GM19240 (cell line): Measurements from ENCODE around the gene CCT6B.
A peak's percentile ranks its signal among the peaks of the same experiment; 100 is the strongest.
"Not testable (repeated sequence)": the region's sequence is repeated elsewhere in the genome, so short reads cannot be mapped to it uniquely, and the experiment has no call there.

Experiments
- DNase-seq: peaks from one replicate; pipeline ENCODE4 v3.0.0; 2011; ENCODE audit warnings: low spot score; ENCODE audit not compliant: insufficient read length

Gene CCT6B

GRCh38 chr17:34961093-34961911 is at the start of gene CCT6B, which contains the start of gene ZNF830:
CCT6B (minus strand) TSS chr17:34961460; CDS start chr17:34961393, 67 bp downstream.
ZNF830 (plus strand) TSS chr17:34961540; CDS start chr17:34961567, 27 bp downstream.
- peak; percentile 88 for DNase-seq

DNA sequence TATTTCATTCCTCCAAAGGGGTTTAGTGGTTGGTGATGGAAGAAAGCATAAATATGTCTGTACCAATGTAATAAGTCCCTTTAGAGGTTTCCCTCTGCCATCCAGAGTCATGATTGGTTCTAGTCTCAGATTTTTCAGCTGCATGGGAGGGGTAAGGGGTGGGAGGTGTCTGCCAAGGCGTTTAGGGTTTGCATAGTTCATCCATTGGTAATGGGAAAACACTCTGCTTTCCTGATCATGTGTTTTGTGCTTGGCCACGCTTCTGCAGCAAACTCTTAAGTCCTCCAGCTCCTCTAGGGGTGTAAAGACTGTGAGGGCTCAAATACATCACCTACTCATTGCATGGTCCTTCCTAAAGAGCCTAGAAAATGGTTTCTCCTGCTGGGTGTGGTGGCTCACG is 48.8 kb upstream of the CCT6B start:
- DNase-seq = no peak

DNA sequence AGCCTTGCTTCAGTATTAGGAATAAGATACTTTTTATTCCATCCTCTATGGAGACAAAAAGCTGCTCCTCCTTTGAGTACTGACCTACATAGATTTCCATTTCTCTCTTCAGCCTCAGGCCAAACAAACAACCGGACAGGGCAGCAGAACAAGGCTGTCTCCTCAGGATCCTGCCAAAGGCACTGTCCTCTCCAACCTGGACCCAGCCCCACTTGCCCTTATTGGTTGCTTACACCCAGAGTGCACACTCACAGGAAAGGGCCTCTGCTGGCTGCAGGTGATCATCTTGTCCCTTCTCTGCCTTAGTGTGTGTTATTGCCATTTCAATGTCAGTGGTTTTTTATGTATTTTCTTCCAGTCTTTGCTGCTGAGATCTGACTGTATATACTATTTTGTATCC is 45.7 kb upstream of the CCT6B start:
- no peak for DNase-seq

GRCh38 chr17:35006345-35006744 is 45.1 kb upstream of the CCT6B start:
- no peak for DNase-seq

DNA sequence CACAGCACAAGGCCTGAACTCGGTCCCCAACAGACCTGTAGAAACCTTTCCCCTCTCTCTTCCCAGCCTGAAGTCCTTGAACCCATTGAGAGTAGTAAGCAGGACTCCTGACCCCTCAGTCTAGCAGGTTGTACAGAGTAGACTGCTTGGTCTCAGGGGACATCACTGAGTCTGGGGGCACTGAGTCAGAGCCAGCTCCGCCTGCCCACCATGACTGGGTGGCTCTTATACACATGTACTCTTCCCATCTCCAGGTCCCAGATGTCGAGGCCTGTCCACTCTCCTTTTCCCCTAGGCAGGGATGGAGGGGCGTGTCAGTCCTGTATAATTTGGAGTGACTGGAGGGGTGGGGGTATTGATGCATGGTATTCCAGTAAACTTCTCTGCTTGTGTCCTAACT is 42.5 kb upstream of the CCT6B start:
- DNase-seq = no peak

DNA sequence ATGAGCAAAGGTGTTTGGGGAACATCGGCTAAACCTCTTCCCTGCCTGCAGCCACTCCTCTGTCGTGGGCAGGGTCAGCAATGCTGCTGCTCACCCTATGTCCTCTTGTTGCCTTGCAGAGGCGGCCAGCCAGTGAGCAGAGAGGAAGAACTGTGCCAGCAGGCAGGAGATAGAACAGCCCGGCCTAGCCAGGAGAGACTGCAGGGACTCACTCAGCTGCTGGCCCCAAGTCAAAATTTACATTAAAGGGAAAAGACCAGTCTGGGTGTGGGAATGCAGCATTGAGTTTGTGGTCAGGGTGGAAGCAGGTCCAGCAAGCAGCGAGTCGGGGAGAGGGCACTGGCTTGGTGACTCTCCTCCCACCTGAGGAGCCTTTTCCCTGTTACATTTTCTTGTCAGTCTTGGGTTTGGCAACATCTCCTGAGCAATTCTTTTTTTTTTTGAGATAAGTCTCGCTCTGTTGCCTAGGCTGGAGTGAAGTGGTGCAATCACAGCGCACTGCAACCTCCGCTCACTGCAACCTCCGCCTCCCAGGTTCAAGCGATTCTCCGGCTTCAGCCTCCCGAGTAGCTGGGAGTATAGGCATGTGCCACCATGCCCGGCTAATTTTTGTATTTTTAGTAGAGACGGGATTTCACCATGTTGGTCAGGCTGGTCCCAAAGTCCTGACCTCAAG is 41.8 kb upstream of the CCT6B start:
- no peak for DNase-seq

DNA sequence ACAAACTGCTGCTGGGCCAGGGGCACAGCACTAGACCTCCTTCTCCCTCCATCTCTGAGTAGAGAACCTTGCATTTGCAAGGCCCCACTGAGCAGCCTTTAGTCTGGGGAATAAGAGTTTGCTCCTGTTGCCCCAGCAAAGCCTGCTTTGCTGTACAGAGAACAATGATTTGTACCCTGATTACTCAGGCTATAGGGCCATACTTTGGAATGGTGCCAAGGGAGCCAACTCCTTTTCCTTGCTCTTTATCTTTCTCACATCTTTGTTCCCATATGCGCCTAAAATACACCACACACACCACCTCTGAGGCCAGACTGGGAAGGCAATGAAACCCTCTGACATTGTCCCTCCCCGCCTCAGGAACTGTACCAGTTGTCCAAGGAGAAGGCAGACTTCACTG is 40.3 kb upstream of the CCT6B start:
- DNase-seq = no peak

GRCh38 chr17:35000965-35001364 is 39.7 kb upstream of the CCT6B start:
- not testable (repeated sequence) for DNase-seq

- DNase-seq = no peak
Observed at GRCh38 chr17:34999456-34999855, 38.2 kb upstream of the CCT6B start.

- peak; percentile 91 for DNase-seq
Observed at GRCh38 chr17:34998205-34998604, 36.9 kb upstream of the CCT6B start.

DNA sequence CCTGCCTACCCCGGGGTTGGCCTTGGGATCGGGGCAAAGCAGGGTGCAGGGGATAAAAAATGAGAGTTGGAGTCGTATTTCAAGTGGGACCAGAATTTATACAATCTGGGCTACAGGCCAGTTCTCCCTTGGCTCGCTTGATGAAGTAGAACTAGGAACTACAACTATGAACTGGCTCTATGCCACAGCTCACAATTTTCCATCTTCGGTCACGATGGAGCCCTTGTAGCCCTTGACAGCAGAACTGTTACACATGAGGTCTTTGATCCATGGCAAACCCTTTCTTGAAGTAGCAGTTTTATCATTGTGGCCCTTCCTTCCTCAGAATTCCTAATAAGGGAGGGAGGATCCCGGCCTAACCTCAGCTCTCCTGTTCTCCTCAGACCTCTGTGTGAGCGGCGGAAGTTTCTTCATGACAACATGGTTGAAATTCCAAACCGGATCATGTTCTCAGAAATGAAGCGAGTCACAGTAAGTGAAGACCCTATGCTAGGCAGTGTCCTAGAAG is 36.1 kb upstream of the CCT6B start:
- DNase-seq = no peak

DNA sequence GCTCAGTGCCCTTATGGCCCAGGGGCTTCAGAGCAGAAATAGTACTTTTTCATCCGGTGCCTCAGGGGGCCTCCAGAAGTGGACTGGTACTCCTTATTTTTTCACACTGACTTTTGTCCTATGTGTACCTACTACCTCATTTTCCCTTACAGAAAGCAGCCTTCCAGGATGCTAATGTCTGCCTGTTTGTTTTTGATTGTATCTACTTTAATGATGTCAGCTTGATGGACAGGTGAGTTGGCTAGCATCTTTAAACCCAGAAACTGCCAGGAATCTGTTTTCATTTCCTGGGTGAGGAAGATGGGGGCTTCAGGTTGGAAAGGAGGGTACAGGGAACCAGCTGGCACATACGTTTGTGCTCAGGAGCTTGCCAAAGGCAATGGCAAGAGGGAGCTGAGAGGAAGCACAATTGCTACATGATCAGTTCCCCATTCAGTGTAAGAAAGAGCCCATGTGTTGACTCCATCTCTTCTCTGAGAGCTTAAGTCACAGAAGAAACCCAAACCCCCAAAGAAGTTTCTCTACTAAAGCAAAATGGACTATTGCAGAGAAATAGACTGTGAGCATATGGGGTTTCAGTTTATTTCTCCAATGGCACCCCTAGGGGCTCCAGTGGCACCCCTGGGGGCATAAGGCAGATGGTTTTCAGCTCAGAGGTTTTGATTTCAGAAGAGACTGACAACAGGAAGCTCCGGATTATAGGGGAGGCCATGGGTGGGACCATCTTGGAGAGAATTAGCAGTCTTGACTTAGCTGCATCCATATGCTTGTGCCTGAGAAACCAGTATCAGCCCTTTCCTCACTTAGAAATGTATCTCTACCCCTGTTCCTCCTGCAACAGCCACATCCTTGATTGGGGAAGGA is 35.4 kb upstream of the CCT6B start:
- DNase-seq = no peak

GRCh38 chr17:34993031-34993430 is 31.8 kb upstream of the CCT6B start:
- no peak for DNase-seq

- DNase-seq = no peak
Observed at GRCh38 chr17:34991606-34992005, 30.3 kb upstream of the CCT6B start.

- no peak for DNase-seq
Observed at GRCh38 chr17:34990921-34991365, 29.7 kb upstream of the CCT6B start.

DNA sequence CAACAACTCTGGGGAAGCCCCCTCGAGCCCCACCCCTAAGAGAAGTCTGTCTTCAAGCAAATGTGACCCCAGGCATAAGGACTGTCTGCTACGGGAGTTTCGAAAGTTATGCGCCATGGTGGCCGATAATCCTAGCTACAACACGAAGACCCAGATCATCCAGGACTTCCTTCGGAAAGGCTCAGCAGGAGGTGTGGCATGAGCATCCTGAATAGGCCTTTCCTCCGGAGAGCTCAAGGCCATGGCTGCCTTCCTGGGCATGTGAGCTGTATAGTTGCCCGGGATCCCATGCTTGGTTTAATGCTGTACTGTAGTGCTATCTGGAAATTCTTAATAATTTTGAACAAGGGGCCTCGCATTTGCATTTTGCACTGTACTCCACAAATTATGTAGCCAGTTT is 28.2 kb upstream of the CCT6B start:
- no peak for DNase-seq

GRCh38 chr17:34988644-34989043 is 27.4 kb upstream of the CCT6B start:
- DNase-seq = no peak

DNA sequence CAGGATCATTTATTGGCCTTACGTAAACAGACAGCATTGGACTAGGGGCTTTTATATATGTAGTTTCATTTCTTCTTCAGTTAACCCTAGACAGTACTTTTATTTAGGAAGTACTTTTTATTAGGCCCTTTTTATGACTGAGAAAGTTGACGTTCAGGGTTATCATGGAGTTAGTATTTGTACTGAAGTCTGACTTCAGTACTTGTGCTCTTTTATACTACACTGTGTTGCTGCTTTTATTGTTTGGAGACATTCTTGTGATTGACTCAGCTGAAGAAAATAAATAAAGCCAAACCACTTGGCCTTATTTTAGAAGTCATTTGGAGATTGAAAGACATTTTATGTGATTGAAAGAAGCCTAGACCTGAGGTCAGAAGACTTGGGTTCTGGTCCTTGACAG is 26.0 kb upstream of the CCT6B start:
- no peak for DNase-seq

GRCh38 chr17:34981538-34982241 is 20.4 kb upstream of the CCT6B start:
- DNase-seq = no peak

GRCh38 chr17:34980681-34981537 is 19.6 kb upstream of the CCT6B start:
- peak; percentile 83 for DNase-seq
